ENCODE data around the gene INPP5F.

DNA sequence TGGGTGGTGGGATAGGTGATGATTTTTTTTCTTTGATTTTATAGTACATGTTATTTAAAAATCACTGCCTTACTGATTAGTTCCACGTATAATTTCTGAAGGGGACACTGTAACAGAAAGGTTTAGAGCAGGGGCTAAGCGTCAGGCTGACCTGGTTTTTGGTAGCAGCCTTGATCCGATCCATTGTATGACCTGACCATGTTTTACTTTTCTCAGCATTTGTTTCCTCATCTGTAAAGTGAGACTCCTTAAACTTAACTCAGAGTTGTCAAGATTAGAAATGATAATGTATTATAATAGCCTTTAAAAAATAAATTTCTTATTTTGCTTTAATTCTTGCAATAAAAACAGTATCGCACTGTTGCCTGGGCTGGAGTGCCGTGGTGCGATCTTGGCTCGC is 23.6 kb downstream of the INPP5F start:
- TF ChIP-seq TEAD4 (IDR thresholded peaks at IDR 0.05; ENCODE audit: borderline replicate concordance, insufficient read depth), result no peak
- TF ChIP-seq, protein P1, sequence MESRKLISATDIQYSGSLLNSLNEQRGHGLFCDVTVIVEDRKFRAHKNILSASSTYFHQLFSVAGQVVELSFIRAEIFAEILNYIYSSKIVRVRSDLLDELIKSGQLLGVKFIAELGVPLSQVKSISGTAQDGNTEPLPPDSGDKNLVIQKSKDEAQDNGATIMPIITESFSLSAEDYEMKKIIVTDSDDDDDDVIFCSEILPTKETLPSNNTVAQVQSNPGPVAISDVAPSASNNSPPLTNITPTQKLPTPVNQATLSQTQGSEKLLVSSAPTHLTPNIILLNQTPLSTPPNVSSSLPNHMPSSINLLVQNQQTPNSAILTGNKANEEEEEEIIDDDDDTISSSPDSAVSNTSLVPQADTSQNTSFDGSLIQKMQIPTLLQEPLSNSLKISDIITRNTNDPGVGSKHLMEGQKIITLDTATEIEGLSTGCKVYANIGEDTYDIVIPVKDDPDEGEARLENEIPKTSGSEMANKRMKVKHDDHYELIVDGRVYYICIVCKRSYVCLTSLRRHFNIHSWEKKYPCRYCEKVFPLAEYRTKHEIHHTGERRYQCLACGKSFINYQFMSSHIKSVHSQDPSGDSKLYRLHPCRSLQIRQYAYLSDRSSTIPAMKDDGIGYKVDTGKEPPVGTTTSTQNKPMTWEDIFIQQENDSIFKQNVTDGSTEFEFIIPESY (IDR thresholded peaks at IDR 0.05; ENCODE audit: borderline replicate concordance, low read depth), result no peak
- TF ChIP-seq, protein P2, sequence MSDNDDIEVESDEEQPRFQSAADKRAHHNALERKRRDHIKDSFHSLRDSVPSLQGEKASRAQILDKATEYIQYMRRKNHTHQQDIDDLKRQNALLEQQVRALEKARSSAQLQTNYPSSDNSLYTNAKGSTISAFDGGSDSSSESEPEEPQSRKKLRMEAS (IDR thresholded peaks at IDR 0.05; ENCODE audit: low read depth), result no peak
- no peak for TF ChIP-seq TCF12 (IDR thresholded peaks at IDR 0.05)
- TF ChIP-seq RAD21 (IDR thresholded peaks at IDR 0.05; ENCODE audit: low read length), result no peak
- no peak for TF ChIP-seq SMC3 (IDR thresholded peaks at IDR 0.05; ENCODE audit: low read depth, low read length)
- TF ChIP-seq POLR2AphosphoS5 (IDR thresholded peaks at IDR 0.05; ENCODE audit: low read depth, low read length), result no peak
- TF ChIP-seq RCOR1 (IDR thresholded peaks at IDR 0.05; ENCODE audit: low read length), result no peak
- TF ChIP-seq, protein P3, sequence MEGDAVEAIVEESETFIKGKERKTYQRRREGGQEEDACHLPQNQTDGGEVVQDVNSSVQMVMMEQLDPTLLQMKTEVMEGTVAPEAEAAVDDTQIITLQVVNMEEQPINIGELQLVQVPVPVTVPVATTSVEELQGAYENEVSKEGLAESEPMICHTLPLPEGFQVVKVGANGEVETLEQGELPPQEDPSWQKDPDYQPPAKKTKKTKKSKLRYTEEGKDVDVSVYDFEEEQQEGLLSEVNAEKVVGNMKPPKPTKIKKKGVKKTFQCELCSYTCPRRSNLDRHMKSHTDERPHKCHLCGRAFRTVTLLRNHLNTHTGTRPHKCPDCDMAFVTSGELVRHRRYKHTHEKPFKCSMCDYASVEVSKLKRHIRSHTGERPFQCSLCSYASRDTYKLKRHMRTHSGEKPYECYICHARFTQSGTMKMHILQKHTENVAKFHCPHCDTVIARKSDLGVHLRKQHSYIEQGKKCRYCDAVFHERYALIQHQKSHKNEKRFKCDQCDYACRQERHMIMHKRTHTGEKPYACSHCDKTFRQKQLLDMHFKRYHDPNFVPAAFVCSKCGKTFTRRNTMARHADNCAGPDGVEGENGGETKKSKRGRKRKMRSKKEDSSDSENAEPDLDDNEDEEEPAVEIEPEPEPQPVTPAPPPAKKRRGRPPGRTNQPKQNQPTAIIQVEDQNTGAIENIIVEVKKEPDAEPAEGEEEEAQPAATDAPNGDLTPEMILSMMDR (IDR thresholded peaks at IDR 0.05), result no peak

Measured in SK-N-SH (cell line).